Esophagus squamous epithelium (tissue), 4 donors: Measurements from ENCODE around the gene SELENOS.

ENCODE experiments used
- CTCF ChIP-seq, 6 experiments: fragments of 450-650 bp in 4 of 6; fragments of 200-600 bp in 2 of 6; sonication (generic) in 2 of 6; IDR thresholded peaks; one replicate each; pipeline ENCODE4 v1.5.1; 2016 to 2019; ENCODE audit warnings: antibody characterized with exemption in 6 of 6, mild to moderate bottlenecking in 4 of 6, moderate library complexity in 4 of 6
- POLR2A ChIP-seq, 4 donors: fragments of 450-650 bp; IDR thresholded peaks; one replicate each; pipeline ENCODE4 v1.6.1; 2017; ENCODE audit warnings: antibody characterized with exemption in 4 of 4, mild to moderate bottlenecking in 4 of 4, moderate library complexity in 3 of 4

GRCh38 chr15:101273534-101273933 is 3.8 kb downstream of the SELENOS start:
- TF ChIP-seq CTCF (IDR thresholded peaks at IDR 0.05): no peak
- TF ChIP-seq POLR2A (IDR thresholded peaks at IDR 0.05): no peak
